Hepatocyte (in vitro differentiated cells): ENCODE measurements around the gene RAPGEF5.

Source experiments
- CTCF ChIP-seq: fragments of 200-600 bp; sonication (generic); IDR thresholded peaks from 2 replicates; pipeline ENCODE4 v1.5.1; 2016; ENCODE audit warnings: antibody characterized with exemption, mild to moderate bottlenecking; ENCODE audit not compliant: poor library complexity
- EZH2phosphoT487 ChIP-seq: fragments of 200-600 bp; sonication (generic); IDR thresholded peaks from one replicate; pipeline ENCODE4 v1.6.1; 2018; ENCODE audit warnings: antibody characterized with exemption, mild to moderate bottlenecking, low read depth, moderate library complexity; ENCODE audit not compliant: unreplicated experiment, severe bottlenecking

GRCh38 chr7:22307816-22308215, 49.1 kb downstream of the RAPGEF5 start:
- no peak for TF ChIP-seq CTCF
- no peak for TF ChIP-seq EZH2phosphoT487
